Adrenal gland (tissue), 12 donors: Measurements from ENCODE around the gene TFF1. TPM values are rescaled to one million over a fixed set of nuclear protein-coding genes. Genes with fewer than 3 reads are reported as not detected.

ENCODE experiments used
- DNase-seq, 7 donors: peaks; one replicate each; pipeline ENCODE4 v3.0.0-alpha.2; 2019 to 2020
- H3K27ac ChIP-seq, 5 donors: fragments of 200-600 bp; sonication (generic) in 4 of 5; 1 replicate in 3 of 5; 2 replicates in 2 of 5; pipeline versions ENCODE4 v1.5.1 to v1.8.0; 2016 to 2020; ENCODE audit warnings: mild to moderate bottlenecking in 1 of 5
- H3K27me3 ChIP-seq: fragments of 200-600 bp; 2 replicates; pipeline ENCODE4 v1.8.0; 2021
- H3K36me3 ChIP-seq, 2 donors: fragments of 200-600 bp; replicated peaks in 1 of 2; 1 replicate in 1 of 2; 2 replicates in 1 of 2; pipeline versions ENCODE4 v1.5.1 to v1.8.0; 2018 to 2022
- H3K4me1 ChIP-seq, 2 donors: fragments of 200-600 bp; replicated peaks in 1 of 2; 1 replicate in 1 of 2; 2 replicates in 1 of 2; pipeline versions ENCODE4 v1.5.1 to v1.8.0; 2018 to 2021
- H3K4me3 ChIP-seq, 4 donors: fragments of 200-600 bp; sonication (generic) in 3 of 4; one replicate each; pipeline ENCODE4 v1.5.1; 2016 to 2018
- H3K9me3 ChIP-seq, 3 donors: fragments of 200-600 bp; sonication (generic) in 1 of 3; replicated peaks in 1 of 3; 1 replicate in 2 of 3; 2 replicates in 1 of 3; pipeline versions ENCODE4 v1.5.1 to v1.8.0; 2016 to 2021
- CTCF ChIP-seq, 6 experiments: fragments of 450-650 bp in 4 of 6; fragments of 200-600 bp in 2 of 6; sonication (generic) in 1 of 6; IDR thresholded peaks; 1 replicate in 5 of 6; 2 replicates in 1 of 6; pipeline versions ENCODE4 v1.5.1 to v1.8.0; 2016 to 2021; ENCODE audit warnings: antibody characterized with exemption in 6 of 6, mild to moderate bottlenecking in 2 of 6, moderate library complexity in 1 of 6
- POLR2A ChIP-seq, 2 donors: fragments of 450-650 bp; IDR thresholded peaks; one replicate each; pipeline ENCODE4 v1.6.1; 2017; ENCODE audit warnings: antibody characterized with exemption in 2 of 2, mild to moderate bottlenecking in 2 of 2, moderate library complexity in 1 of 2
- WGBS, 4 donors: extraction: QIAGEN DNeasy Blood & Tissue Kit in 2 of 4; methylation state at CpG; one replicate each; pipeline versions ENCODE4 v1.1.5 to v1.1.7; 2013 to 2017; 5-methylcytosine and 5-hydroxymethylcytosine counted together
- intact Hi-C, 2 donors: fragments of 100-400 bp; cut with DNase I; formaldehyde crosslinking; loops; one replicate each; pipeline versions ENCODE4 v1.14.1 to v1.15.0; 2022 to 2023
- polyA plus RNA-seq, 3 donors: library from polyadenylated mRNA; stranded (reverse); fragments of 200-250 nt in 2 of 3; fragments of 350-450 nt in 1 of 3; fragmentation: Illumina TruSeq in 1 of 3; extraction: RNeasy Lipid Tissue Mini Kit (QIAGEN cat#74804) in 1 of 3; gene quantifications; one replicate each; pipeline ENCODE4 v1.2.3, GENCODE V29; 2013 to 2014
- total RNA-seq, 9 donors: library from RNA; depleted of rRNA in 4 of 9; stranded (reverse); fragments of >200 nt in 4 of 9; fragments of 120-200 nt in 1 of 9; fragmentation: NEBNext Ultra II Directional in 1 of 9; extraction: Animal tissue kit (Norgen Biotek cat#: 25700) in 1 of 9; gene quantifications; one replicate each; pipeline versions ENCODE4 v1.1.0 to v1.2.4, GENCODE V29; 2013 to 2023
- donor health status: healthy with polysubstance abuse.
- donor health status: Bipolar disorder and iron deficiency.
- donor health status: DM: yes; HTN: yes; CAD: no.
- donor health status: DM: no; HTN: no; CAD: no.
- donor health status: DM: no; HTN: no; CAD: no.
- donor health status: DM: yes; HTN: yes; CAD: no.

Gene TFF1
- total and polyA plus RNA-seq, 12 donors = 0.39 to 1.5 (median 0.72) TPM; not detected in 9

GRCh38 chr21:42382915-42383314, 16.6 kb upstream of the TFF1 start:
- Histone ChIP-seq H3K27me3 (peaks cover 2% of the 10 kb centered on the region), H3K4me3 (no peak overlapping the region), H3K27ac (no peak overlapping the region), H3K4me1 (no peaks in the 10 kb centered on the region), H3K36me3 (no peaks in the 10 kb centered on the region), H3K9me3 (no peaks in the 10 kb centered on the region)
- no peak for DNase-seq
- TF ChIP-seq CTCF (IDR thresholded peaks at IDR 0.05) (no peak), POLR2A (IDR thresholded peaks at IDR 0.05) (no peak)
- WGBS, 4 donors = 81 to 85% (median 85%) methylated on average over 6 of the region's 6 CpGs; no CpG with 5 or more reads in 1 of the 4 donors
- intact Hi-C loops = no loop called here

GRCh38 chr21:42381347-42381984, 15.1 kb upstream of the TFF1 start:
- H3K4me1 ChIP-seq = no peaks in the 10 kb centered on the region
- H3K36me3 ChIP-seq = no peaks in the 10 kb centered on the region
- DNase-seq = peak in 4 of 7 donors; percentile 33 to 59 (median 48)
- H3K27ac ChIP-seq = no peak overlapping the region
- no peak for TF ChIP-seq POLR2A (IDR thresholded peaks at IDR 0.05)
- TF ChIP-seq CTCF (IDR thresholded peaks at IDR 0.05) = peak; percentile 18 to 61 (median 49)
- no peaks in the 10 kb centered on the region for H3K9me3 ChIP-seq
- H3K27me3 ChIP-seq = peaks cover 2% of the 10 kb centered on the region
- 67 to 86% (median 82%) methylated on average over 1 of the region's 1 CpG for WGBS, 4 donors
- intact Hi-C loops = no loop called here
- no peak overlapping the region for H3K4me3 ChIP-seq

GRCh38 chr21:42379426-42380215, 13.3 kb upstream of the TFF1 start:
- Histone ChIP-seq H3K4me3 (no peak overlapping the region), H3K27me3 (no peaks in the 10 kb centered on the region), H3K9me3 (no peaks in the 10 kb centered on the region), H3K4me1 (no peaks in the 10 kb centered on the region), H3K36me3 (no peaks in the 10 kb centered on the region), H3K27ac (no peak overlapping the region)
- 72 to 79% (median 77%) methylated on average over 13 to 17 of the region's 17 CpGs for WGBS, 4 donors
- DNase-seq = no peak
- intact Hi-C loops = loop anchor here in 1 of 2 donors (5.0 kb wide), 1 partner anchor 62 kb away; the partner anchor contains the start of gene TFF3
- TF ChIP-seq CTCF (IDR thresholded peaks at IDR 0.05) (no peak), POLR2A (IDR thresholded peaks at IDR 0.05) (no peak)

- Histone ChIP-seq H3K4me3 (no peak overlapping the region), H3K27me3 (no peaks in the 10 kb centered on the region), H3K4me1 (no peaks in the 10 kb centered on the region), H3K27ac (no peak overlapping the region), H3K9me3 (no peaks in the 10 kb centered on the region), H3K36me3 (no peaks in the 10 kb centered on the region)
- 69 to 79% (median 72%) methylated on average over 8 of the region's 8 CpGs for WGBS, 4 donors
- TF ChIP-seq POLR2A (IDR thresholded peaks at IDR 0.05) = no peak
- no peak for TF ChIP-seq CTCF (IDR thresholded peaks at IDR 0.05)
- intact Hi-C loops = loop anchor here in 1 of 2 donors (5.0 kb wide), 1 partner anchor 61 kb away; the partner anchor contains the start of gene TFF3
- DNase-seq = no peak
Observed at GRCh38 chr21:42378418-42378817, 12.1 kb upstream of the TFF1 start.
